ENCODE results near the gene P2RY8.
"Not testable (repeated sequence)": the region's sequence is repeated elsewhere in the genome, so short reads cannot be mapped to it uniquely, and the experiment has no call there.

The P2RY8 gene

DNA sequence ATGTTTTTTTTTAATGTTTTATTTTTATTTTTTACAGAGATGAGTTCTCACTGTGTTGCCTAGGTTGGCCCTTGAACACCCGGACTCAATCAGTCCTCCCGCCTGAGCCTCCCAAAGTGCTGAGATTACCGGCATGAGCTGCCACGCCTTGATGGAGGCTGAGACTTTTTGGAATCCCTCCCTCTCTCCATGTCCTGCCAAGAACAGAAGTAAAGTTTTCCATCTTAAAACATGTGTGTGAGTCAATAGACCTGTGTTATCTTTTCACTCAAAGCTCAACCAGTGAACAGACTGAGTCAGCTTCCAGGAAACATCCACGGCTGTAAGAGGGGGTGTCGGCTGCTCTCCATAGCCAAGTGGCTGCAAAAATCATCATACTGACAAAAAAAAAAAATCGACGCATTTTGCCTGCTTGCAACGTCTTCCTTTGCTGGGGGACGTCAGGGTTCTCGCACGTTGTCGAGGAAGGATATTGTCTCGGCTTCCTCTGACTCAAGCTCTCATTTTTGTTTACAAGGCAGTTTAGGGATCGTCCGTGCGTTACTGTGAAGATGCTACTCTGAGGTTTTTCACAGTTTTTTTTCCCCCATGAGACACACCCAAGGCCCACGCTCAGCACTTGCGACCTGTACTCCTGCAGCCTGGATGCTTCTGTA lies 74.3 kb downstream of the P2RY8 start:
- no peak for DNase-seq

GRCh38 chrX:1462110-1462509 lies 74.9 kb downstream of the P2RY8 start:
- DNase-seq = no peak

DNA sequence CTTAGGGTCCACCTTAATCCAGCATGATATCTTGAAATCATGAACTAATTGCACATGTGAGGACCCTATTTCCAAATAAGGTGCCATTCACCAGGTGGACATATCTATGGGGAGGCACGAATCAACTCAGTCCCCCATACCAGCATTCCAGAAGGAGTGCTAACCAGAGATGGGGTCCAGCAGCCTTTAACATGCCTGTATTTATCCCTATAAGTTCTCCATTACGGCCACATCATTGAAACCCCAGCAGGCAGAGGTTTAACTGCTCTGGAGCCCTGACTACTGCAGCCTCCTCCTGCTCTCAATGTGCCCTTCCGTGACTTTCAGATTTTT lies 81.1 kb downstream of the P2RY8 start:
- DNase-seq = no peak

DNA sequence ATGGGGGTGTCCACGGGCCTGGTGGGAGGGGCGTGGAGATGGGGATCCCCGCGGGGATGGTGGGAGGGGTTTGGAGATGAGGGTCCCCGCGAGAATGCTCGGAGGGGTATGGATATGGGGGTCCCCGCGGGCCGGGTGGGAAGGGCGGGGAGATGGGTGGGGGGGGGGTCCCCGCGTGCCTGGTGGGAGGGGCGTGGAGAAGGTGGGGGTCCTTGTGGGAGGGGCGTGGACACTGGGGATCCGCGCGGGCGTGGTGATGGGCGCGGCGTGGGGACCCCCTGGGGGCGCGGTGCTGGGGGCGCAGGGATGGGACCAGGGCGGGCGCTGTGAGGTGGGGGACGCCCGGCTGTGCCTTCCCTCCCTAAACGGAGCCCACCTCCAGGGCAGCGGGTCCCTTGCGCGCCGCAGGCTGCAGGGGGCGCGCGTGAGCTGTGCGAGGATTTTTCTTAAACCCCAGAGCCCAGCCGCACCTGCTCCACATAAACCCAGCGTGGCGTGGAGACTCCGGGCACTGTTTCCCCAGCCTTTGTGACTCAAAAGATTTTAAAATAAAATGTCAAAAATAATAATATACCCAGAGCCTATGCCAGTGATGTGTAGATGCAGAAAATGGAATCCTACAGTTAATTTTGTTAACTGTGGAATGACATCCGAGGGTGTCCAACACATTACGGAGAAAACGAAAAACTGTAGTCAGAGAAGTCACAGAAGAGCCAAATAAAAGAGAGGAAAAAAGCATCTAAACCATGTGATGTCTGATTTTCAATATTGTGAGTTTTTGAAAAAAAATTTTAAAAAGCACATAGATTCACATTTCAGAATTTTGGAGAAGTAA lies 82.8 kb downstream of the P2RY8 start:
- no peak for DNase-seq

- no peak for DNase-seq
Observed at GRCh38 chrX:1453395-1453783, 83.6 kb downstream of the P2RY8 start.

GRCh38 chrX:1452516-1453394 lies 84.2 kb downstream of the P2RY8 start, which contains the start of gene ASMTL:
ASMTL (minus strand) TSS chrX:1452909; CDS start chrX:1452840, 69 bp downstream.
- no peak for DNase-seq

DNA sequence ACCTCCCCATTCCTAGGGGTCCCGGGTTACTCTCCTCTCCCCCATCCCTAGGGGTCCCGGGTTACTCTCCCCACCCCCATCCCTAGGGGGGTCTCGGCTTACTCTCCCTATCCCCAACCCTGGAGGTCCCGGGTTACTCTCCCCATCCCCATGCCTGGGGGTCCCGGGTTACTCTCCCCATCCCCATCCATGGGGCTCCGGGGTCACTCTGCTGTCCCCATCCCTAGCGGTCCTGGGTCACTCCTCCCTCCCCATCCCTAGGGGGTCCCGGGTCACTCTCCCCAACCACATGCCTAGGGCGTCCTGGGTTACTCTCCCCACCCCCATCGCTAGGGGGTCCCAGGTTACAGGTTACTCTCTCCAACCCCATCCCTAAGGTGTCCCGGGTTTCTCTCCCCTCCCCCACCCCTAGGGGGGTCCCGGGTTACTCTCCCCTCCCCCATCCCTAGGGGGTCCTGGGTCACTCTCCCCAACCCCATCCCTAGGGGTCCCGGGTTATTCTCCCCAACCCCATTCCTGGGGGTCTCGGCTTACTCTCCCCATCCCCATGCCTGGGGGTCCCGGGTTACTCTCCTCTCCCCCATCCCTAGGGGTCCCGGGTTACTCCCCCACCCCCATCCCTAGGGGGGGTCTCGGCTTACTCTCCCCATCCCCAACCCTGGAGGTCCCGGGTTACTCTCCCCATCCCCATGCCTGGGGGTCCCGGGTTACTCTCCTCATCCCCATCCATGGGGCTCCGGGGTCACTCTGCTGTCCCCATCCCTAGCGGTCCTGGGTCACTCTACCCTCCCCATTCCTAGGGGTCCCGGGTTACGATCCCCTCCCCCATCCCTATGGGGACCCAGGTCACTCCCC lies 85.1 kb downstream of the P2RY8 start:
- DNase-seq = no peak

GRCh38 chrX:1451251-1451660 lies 85.7 kb downstream of the P2RY8 start:
- DNase-seq = no peak

DNA sequence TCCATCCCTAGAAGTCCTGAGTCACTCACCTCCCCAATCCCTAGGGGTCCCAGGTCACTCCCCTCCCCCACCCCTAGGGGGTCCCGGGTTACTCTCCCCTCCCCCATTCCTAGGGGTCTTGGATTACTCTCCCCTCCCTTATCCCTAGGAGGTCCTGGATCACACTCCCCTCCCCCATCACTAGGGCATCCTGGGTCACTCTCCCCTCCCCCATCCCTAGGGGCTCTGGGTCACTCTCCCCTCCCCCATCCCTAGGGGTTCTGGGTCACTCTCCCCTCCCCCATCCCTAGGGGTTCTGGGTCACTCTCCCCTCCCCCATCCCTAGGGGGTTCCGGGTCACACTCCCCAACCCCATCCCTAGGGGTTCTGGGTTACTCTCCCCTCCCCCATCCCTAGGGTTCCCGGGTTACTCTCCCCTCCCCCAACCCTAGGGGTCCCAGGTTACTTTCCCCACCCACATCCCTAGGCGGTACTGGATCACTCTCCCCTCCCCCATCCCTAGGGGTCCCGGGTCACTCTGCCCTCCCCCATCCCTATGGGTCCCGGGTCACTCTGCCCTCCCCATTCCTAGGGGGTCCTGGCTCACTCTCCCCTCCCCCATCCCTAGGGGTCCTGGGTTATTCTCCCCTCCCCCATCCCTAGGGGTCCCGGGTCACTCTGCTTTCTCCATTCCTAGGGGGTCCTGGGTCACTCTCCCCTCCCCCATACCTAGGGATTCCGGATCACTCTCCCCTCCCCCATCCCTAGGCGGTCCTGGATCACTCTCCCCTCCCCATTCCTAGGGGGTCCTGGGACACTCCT lies 86.4 kb downstream of the P2RY8 start:
- no peak for DNase-seq

DNA sequence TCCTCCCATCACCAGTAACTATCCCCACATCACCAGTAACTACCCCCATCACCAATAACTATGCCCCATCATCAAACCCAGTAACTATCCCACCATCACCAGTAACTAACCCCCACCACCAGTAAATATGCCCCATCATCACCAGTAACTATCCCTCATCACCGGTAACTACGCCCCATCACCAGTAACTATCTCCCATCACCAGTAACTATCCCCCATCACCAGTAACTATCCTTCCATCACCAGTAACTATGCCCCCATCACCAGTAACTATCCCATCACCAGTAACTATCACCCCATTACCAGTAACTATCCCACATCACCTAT lies 87.2 kb downstream of the P2RY8 start:
- DNase-seq = no peak

DNA sequence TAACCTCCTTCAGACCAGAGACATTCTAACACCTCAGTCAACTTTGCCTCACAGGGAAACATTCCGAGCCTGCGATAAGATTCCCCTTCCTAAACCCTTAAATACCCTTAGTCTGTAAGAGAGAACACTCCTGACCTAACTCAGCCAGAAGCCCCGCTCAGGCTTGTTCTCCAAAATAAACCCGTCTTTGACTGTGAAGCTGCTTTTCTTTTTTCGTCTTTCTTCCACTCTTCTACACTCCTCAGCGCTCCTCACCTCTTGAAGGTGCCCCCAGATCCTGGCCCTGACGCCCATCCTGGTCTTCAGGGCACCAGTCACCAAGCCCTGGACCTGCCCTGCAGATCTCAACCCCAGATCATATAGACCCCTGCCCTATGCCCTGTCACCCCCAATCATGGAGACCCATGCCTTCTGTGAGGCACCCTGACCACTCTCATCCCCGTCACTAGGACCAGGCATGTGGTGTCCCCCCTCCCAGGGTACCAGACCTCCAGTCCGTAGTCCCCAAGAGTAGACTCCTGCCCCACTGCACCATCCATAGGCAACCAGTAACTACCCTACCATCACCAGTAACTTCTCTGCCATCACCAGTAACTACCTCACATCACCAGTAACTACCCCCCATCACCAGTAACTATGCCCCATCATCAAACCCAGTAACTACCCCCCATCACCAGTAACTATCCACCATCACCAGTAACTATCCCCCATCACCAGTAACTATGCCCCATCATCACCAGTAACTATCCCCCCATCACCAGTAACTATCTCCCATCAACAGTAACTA lies 87.8 kb downstream of the P2RY8 start:
- no peak for DNase-seq

GRCh38 chrX:1448573-1449001 lies 88.4 kb downstream of the P2RY8 start:
- DNase-seq = not testable (repeated sequence)

- DNase-seq = not testable (repeated sequence)
Observed at GRCh38 chrX:1447969-1448572, 88.9 kb downstream of the P2RY8 start.

DNA sequence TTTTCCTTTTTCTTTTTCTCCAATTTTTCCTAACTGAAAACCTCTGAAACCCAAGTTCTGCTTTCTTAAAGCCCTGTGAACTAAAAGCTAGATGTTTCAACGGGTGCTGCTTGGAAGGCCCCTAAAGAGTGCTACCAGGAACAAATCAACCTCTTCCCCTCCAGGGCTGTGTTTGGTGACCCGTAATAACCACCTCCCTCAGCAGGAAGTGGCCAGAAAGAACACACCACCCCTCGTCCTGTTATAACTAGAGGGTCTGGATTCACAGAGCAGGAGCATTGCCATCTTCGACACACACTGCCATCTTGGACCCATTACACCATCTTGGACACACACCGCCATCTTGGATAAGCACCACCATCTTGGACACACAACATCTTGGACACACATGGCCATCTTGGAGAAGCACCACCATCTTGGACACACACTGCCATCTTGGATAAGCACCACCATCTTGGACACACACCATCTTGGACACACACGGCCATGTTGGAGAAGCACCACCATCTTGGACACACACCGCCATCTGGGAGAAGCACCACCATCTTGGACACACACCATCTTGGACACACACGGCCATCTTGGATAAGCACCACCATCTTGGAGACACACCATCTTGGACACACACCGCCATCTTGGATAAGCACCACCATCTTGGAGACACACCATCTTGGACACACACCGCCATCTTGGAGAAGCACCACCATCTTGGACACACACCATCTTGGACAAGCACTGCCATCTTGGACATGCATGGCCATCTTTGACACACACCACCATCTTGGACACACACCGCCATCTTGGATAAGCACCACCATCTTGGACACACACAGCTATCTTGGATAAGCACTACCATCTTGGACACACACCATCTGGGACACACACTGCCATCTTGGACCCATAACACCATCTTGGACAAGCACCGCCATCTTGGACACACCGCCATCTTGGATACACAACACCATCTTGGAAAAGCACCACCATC lies 89.7 kb downstream of the P2RY8 start:
- not testable (repeated sequence) for DNase-seq

DNA sequence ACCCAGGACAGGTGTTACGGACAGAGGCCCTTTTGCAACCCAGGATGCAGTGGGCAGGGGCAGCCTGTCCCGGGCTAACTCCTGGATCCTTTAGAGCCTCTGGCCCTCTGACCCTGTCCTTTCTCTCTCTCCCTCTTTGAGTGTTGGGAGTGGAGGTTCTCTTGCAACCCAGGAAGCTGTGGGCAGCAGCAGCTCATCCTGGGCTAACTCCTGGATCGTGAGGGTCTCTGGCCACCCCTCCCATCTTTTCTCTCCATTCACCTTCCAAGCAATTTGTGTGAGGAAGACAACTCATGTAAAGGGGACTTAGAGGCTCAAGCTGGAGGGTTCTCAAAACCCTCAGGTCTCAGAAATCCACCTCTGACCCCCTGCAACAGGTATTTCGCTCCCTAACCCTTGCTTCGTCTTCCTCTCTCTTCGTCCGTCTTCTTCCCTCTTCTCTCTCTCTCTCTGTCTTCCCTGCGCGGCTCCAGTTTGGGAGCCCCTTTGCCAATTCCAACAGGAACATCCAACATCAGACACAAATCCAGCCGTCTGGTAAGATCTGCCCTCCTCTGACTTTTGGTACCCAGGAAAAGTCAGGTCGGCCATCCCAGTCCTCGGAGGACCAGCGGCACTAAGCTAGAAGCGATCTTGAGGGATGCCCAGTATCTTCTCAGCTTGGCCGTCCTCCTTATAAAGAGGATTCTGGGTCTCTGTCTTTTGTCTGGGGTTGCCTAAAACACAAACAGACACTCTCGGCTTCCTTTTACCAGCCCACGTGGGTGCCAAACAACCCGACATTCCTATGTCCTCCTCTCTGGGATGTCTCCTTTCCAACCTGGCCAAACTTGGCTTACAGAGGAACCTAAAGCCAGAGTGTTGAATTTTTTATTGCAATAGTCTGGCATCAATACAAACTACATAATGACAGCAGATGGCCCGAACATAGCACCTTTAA lies 92.2 kb downstream of the P2RY8 start:
- no peak for DNase-seq

GRCh38 chrX:1443496-1444075 lies 93.4 kb downstream of the P2RY8 start:
- no peak for DNase-seq

- no peak for DNase-seq
Observed at GRCh38 chrX:1442724-1443367, 94.1 kb downstream of the P2RY8 start.

Data from MV-4-11 (cell line).